Neural cell (in vitro differentiated cells): Measurements from ENCODE around the gene HOXA5.

Experiments used
- CTCF ChIP-seq: fragments of 450-650 bp; IDR thresholded peaks from 2 replicates; pipeline ENCODE4 v1.5.1; 2014; ENCODE audit warnings: antibody characterized with exemption, mild to moderate bottlenecking, moderate library complexity; ENCODE audit not compliant: poor library complexity, severe bottlenecking
- EP300 ChIP-seq: fragments of 450-650 bp; conservative IDR thresholded peaks from 2 replicates; pipeline ENCODE4 v1.6.1; 2014; ENCODE audit warnings: antibody characterized with exemption, mild to moderate bottlenecking, moderate library complexity; ENCODE audit not compliant: poor library complexity, severe bottlenecking
- EZH2 ChIP-seq: fragments of 200-600, 300-800 bp; shearing (Covaris generic), sonication (generic); IDR thresholded peaks from 2 replicates; pipeline ENCODE4 v1.6.1; 2014; ENCODE audit warnings: antibody characterized with exemption, low read length, borderline replicate concordance, mild to moderate bottlenecking; ENCODE audit not compliant: insufficient read depth, poor library complexity, severe bottlenecking
- POLR2AphosphoS5 ChIP-seq: IDR thresholded peaks from 2 replicates; pipeline ENCODE4 v1.6.1; 2012
- RAD21 ChIP-seq: fragments of 450-650 bp; conservative IDR thresholded peaks from 2 replicates; pipeline ENCODE4 v1.6.1; 2014; ENCODE audit warnings: antibody characterized with exemption, mild to moderate bottlenecking, moderate library complexity
- TAF1 ChIP-seq: IDR thresholded peaks from 2 replicates; pipeline ENCODE4 v1.6.1; 2012; ENCODE audit warnings: low read depth

DNA sequence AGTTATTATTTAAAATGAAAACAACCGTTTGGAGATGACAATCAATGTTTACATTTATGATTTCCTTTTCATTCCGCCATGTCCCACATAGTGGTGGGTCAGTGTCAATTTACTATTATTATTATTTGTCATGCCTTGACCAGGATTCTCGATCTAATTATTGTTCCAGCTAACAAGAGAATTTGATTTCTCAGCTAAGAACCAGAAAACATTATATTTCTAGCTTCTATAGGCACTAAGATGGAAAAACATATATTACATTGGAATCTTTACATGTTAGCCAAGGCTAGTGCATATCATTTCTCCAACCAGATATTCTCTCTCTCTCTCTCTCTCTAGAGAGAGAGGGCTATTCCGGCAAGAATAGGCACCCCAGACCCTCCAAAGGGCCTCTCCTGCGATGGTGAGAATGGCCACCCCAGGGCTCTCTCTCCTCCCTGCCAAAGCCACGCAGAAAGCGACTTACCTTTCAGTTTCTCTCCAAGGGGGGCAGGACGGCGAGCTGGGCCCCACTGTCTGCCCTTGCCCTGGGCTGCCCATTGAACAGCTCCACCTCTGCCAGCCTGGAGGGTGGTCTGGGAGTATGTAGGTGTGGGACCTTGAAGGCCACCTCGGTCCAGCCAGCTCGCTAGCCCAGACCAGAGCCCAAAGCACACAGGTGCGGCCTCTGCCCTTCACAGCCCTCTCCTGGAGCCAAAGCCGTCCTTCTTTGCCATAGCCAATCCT is 6.5 kb upstream of the HOXA5 start:
- TF ChIP-seq POLR2AphosphoS5, result no peak
- TF ChIP-seq EP300, result no peak
- no peak for TF ChIP-seq CTCF
- no peak for TF ChIP-seq EZH2
- TF ChIP-seq TAF1, result no peak
- no peak for TF ChIP-seq RAD21
